Stimulated activated CD8-positive, alpha-beta memory T cell treated with anti-CD3 and anti-CD28 coated beads, Interleukin-7, amount 100 ng/mL, for 48 hours (primary cell): ENCODE measurements around the gene CLN6.
"Not testable (repeated sequence)": the region's sequence is repeated elsewhere in the genome, so short reads cannot be mapped to it uniquely, and the experiment has no call there.

Experiments
- DNase-seq, 2 donors: peaks; one replicate each; pipeline ENCODE4 v3.0.0-alpha.2; 2020; ENCODE audit warnings: low read depth in 1 of 2; ENCODE audit errors: extremely low read depth in 1 of 2

The CLN6 gene

DNA sequence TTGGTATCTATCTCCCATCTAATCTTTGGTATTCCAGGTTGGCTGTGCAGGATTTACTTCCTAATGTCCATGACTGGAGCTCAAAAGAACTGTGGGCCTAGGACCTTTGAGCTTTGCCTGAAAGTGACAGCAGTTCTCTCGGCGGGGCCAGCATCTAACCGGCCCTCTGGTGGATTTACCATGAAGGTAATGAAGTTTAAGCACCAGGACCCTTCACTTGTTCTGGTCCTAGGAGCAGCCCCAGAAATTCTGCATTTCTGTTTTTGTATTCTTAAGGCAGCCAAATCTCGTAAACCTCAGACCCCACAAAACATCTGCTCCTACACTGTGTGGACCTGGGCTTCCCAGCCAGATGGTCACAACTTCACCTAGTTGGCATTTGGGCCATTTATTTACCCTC lies 37.4 kb downstream of the CLN6 start:
- no peak for DNase-seq

DNA sequence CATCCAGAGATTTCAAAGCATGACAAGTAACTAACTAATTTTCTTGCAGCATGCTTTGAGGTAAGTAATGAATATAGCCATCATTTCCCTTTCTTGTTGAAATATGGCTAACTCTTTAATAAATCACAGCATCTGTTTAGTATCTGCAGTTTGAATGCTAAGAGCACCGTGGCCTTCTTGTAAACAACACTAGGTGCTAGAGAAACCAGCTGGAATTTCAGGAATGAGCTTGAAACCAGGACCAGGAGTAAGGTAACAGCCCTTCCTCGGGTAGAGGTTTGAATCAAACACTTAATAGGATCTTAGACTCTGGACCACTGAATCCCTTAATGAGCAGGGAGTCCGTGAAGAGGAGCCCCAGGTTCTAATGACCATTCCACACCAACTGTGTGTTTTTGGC lies 38.0 kb downstream of the CLN6 start:
- DNase-seq = no peak

DNA sequence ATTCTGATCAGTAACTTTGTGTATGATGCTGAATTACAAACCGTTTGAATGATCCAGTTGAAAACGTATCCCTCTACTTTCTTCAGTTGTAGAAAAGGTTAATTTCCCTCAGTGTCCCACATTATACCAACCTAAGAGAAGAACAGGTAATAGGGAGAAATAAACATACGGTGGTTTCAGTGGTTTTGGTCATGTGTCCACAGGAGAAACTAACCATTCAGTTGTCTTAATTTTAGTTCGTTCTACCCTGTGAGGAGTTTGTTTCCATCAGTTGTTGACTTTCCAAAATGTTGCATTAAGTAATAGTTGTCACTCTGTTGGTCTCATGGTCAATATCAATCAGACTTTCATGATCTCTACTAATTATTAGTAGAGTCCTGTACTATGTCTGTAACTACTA lies 39.5 kb downstream of the CLN6 start:
- no peak for DNase-seq

DNA sequence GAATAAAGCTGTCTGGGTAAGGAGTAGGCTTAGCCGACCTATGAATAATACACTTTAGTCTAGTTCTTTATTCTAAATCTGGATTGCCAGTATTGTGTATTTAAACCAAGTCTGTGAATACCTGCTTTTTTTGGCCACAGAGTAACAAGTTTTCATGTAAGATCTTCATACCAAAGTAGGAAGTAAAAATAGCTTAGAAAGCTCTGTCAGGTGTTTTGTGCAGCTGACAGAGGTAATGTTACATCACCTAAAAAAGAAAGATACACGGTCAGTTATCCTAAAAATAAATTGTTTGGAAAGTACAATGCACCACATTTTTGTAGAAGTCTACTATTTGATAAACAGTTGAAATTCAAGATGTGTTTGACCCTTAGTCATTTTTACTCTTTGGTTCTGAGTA lies 40.9 kb downstream of the CLN6 start:
- no peak for DNase-seq

GRCh38 chr15:68187559-68187958 lies 42.0 kb downstream of the CLN6 start:
- no peak for DNase-seq

DNA sequence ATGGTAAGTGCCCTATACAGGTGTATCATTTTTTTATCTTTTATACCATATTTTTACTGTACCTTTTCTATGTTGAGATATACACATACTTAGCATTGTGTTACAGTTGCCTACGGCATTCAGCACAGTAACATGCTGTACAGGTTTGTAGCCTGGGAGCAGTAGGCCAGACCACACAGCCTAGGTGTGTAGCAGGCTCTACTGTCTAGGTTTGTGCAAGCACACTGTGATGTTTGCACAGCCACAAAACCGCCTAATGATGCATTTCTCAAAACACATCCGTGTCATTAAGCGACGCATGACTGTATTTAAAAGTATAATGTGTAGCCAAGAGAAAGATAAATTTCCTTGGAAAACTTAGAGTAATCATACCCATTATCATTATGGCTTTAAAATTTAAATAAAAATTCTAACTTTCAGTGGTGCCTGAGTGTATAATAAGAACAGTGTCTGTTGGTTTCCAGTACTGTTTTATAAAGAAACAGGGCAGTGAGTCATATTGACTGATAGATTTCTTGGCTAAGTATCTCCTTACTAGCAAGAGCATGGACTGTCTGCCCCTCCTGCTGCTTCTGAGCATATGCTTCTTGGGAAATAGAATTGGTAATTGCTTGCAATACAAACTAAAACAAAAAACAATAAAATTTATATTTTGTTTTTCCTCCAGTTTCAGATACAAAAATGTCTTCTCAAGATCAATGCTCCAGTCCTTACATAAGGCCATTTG lies 42.7 kb downstream of the CLN6 start:
- no peak for DNase-seq

DNA sequence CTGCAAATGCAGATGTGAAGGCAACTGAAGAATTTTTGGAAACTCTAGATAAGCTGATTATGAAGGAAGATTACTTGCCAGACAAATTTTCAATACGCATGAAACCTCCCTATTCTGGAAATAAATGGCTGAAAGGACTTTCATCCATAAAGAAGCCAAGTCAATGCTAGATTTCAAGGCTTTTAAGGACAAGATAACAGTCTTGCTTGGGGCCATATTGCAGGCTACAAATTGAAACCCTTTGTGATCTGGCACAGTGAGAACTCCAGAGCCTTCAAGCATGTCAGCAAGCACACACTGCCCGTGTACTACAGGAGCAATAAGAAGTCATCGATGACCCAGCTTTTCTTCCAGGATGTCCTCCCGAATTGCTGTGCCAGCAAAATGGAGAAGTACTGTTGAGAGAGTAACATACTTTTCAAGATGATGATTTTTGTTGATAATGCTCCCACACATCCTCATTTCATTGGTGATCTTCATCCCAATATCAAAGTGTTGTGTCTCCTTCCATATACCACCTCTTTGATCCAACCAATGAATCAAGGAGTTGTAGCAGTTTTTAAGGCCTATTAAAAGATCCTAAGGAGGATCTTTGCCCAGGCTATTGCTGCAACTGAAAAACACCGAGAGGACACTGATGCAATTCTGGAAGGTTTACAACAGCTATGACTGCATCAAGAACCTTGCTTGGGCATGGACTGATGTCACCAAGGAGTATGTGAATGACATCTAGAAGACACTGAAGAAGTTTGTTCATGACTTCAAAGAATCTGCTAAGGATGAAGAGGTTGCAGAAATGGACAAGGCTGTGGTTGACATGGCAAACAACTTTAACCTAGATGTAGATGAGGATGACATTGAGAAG lies 44.7 kb downstream of the CLN6 start:
- DNase-seq = no peak

- no peak for DNase-seq
Observed at GRCh38 chr15:68183616-68184315, 45.8 kb downstream of the CLN6 start.

- DNase-seq = no peak
Observed at GRCh38 chr15:68177742-68178141, 51.8 kb downstream of the CLN6 start.

DNA sequence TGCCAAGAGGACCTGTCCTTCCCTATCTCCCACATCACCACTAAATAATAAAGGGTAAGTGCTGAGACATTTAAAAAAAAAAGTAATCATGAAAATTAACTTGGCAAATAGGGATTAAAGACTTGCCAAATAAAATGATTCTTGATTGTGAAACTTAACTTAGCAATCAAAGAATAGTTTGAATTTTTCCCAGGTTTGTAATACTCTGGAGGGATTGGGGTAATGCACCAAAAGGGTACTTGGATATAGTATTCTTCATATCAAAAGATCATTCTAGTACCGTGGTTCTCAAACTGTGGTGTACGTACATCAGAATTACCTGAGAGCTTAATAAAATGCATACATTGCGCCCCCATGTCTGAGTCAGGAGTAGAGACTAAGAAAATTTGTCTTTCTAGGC lies 52.9 kb downstream of the CLN6 start:
- DNase-seq = no peak

GRCh38 chr15:68175526-68175925 lies 54.0 kb downstream of the CLN6 start:
- no peak for DNase-seq

- no peak for DNase-seq
Observed at GRCh38 chr15:68173119-68173518, 56.4 kb downstream of the CLN6 start.

- DNase-seq = not testable (repeated sequence)
Observed at GRCh38 chr15:68172037-68172436, 57.5 kb downstream of the CLN6 start.

DNA sequence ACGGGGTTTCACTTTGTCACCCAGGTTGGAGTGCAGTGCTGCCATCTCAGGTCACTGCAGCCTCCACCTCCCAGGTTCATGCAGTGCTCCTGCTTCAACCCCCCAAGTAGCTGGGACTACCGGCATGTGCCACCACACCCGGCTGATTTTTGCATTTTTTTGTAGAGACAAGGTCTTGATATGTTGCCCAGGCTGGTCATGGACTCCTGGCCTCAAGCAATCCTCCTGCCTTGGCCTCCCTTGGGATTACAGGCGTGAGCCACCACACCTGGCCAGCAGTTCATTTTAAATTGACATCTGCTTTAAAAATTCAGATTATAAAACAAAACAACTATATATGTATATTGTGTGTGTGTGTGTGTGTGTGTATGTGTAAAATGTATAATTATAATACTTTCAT lies 62.7 kb downstream of the CLN6 start:
- DNase-seq = no peak

DNA sequence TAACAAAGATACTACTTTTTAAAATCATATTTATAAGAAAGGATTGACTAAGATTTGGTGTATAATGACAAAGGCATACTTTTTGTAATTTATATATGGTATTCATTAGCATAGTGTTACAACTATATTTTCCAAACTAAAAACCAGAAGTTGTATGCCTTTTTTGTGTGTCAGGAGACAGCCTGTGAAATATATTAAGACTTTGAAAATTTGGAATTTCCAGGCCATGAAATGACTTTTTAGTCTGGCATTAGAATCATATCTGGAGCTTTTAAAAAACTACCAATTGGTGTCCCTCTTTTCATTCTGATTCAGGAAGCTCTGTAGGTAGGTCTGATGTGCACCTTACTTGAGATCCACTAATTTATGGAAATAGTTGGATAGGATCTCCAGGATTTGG lies 66.3 kb downstream of the CLN6 start:
- no peak for DNase-seq

GRCh38 chr15:68158046-68158628 lies 71.4 kb downstream of the CLN6 start:
- no peak for DNase-seq

- DNase-seq = no peak
Observed at GRCh38 chr15:68157074-68157473, 72.5 kb downstream of the CLN6 start.
